Adrenal gland (tissue), 19 donors: ENCODE measurements around the gene FOXRED2. TPM values are rescaled to one million over a fixed set of nuclear protein-coding genes. Genes with fewer than 3 reads are reported as not detected.
A peak's percentile ranks its signal among the peaks of the same experiment; 100 is the strongest.

ENCODE experiments used
- DNase-seq, 7 donors: peaks; one replicate each; pipeline ENCODE4 v3.0.0-alpha.2; 2019 to 2020
- H3K27ac ChIP-seq, 5 donors: fragments of 200-600 bp; sonication (generic) in 4 of 5; 1 replicate in 3 of 5; 2 replicates in 2 of 5; pipeline versions ENCODE4 v1.5.1 to v1.8.0; 2016 to 2020; ENCODE audit warnings: mild to moderate bottlenecking in 1 of 5
- H3K27me3 ChIP-seq: fragments of 200-600 bp; 2 replicates; pipeline ENCODE4 v1.8.0; 2021
- H3K36me3 ChIP-seq, 2 donors: fragments of 200-600 bp; replicated peaks in 1 of 2; 1 replicate in 1 of 2; 2 replicates in 1 of 2; pipeline versions ENCODE4 v1.5.1 to v1.8.0; 2018 to 2022
- H3K4me1 ChIP-seq, 2 donors: fragments of 200-600 bp; replicated peaks in 1 of 2; 1 replicate in 1 of 2; 2 replicates in 1 of 2; pipeline versions ENCODE4 v1.5.1 to v1.8.0; 2018 to 2021
- H3K4me3 ChIP-seq, 4 donors: fragments of 200-600 bp; sonication (generic) in 3 of 4; one replicate each; pipeline ENCODE4 v1.5.1; 2016 to 2018
- H3K9me3 ChIP-seq, 3 donors: fragments of 200-600 bp; sonication (generic) in 1 of 3; replicated peaks in 1 of 3; 1 replicate in 2 of 3; 2 replicates in 1 of 3; pipeline versions ENCODE4 v1.5.1 to v1.8.0; 2016 to 2021
- POLR2A ChIP-seq, 2 donors: fragments of 450-650 bp; IDR thresholded peaks; one replicate each; pipeline ENCODE4 v1.6.1; 2017; ENCODE audit warnings: antibody characterized with exemption in 2 of 2, mild to moderate bottlenecking in 2 of 2, moderate library complexity in 1 of 2
- WGBS, 4 donors: extraction: QIAGEN DNeasy Blood & Tissue Kit in 2 of 4; methylation state at CpG; one replicate each; pipeline versions ENCODE4 v1.1.5 to v1.1.7; 2013 to 2017; 5-methylcytosine and 5-hydroxymethylcytosine counted together
- intact Hi-C, 2 donors: fragments of 100-400 bp; cut with DNase I; formaldehyde crosslinking; loops; one replicate each; pipeline versions ENCODE4 v1.14.1 to v1.15.0; 2022 to 2023
- long read RNA-seq, 10 donors: library from polyadenylated mRNA in 3 of 10; unstranded in 2 of 10; stranded (forward) in 1 of 10; transcript quantifications; one replicate each; pipeline ENCODE4 v2.0.0 and lab custom pipeline, GENCODE V29; 2021 to 2026
- polyA plus RNA-seq, 3 donors: library from polyadenylated mRNA; stranded (reverse); fragments of 200-250 nt in 2 of 3; fragments of 350-450 nt in 1 of 3; fragmentation: Illumina TruSeq in 1 of 3; extraction: RNeasy Lipid Tissue Mini Kit (QIAGEN cat#74804) in 1 of 3; gene quantifications; one replicate each; pipeline ENCODE4 v1.2.3, GENCODE V29; 2013 to 2014
- total RNA-seq, 9 donors: library from RNA; depleted of rRNA in 4 of 9; stranded (reverse); fragments of >200 nt in 4 of 9; fragments of 120-200 nt in 1 of 9; fragmentation: NEBNext Ultra II Directional in 1 of 9; extraction: Animal tissue kit (Norgen Biotek cat#: 25700) in 1 of 9; gene quantifications; one replicate each; pipeline versions ENCODE4 v1.1.0 to v1.2.4, GENCODE V29; 2013 to 2023
- TF ChIP-seq, protein P1 (sequence below), 6 experiments: fragments of 450-650 bp in 4 of 6; fragments of 200-600 bp in 2 of 6; sonication (generic) in 1 of 6; IDR thresholded peaks; 1 replicate in 5 of 6; 2 replicates in 1 of 6; pipeline versions ENCODE4 v1.5.1 to v1.8.0; 2016 to 2021; ENCODE audit warnings: antibody characterized with exemption in 6 of 6, mild to moderate bottlenecking in 2 of 6, moderate library complexity in 1 of 6
- donor health status: healthy with polysubstance abuse.
- donor health status: Bipolar disorder and iron deficiency.
- donor health status: DM: yes; HTN: yes; CAD: no.
- donor health status: DM: no; HTN: no; CAD: no.
- donor health status: DM: no; HTN: no; CAD: no.
- donor health status: DM: yes; HTN: yes; CAD: no.

FOXRED2 gene
- total RNA-seq (10 to 100 TPM in 8 of 9 donors, 1 to 10 TPM in 1; 6.4 to 37.6 (median 26.9) TPM), polyA plus RNA-seq (10 to 100 TPM in 1 of 3 donors, 1 to 10 TPM in 2; 5.5 to 13.3 (median 6.4) TPM)
- long read RNA-seq, donor 1, full-length matches to known transcripts, result 2 of 2 reads
- long read RNA-seq, donor 1, partial matches to known transcripts, result 0 of 2 reads
- long read RNA-seq, donor 1, other reads (novel, unspliced or antisense), result 0 of 2 reads
- long read RNA-seq, donor 2, partial matches to known transcripts, result 0 of 1 reads
- long read RNA-seq, donor 2, other reads (novel, unspliced or antisense), result 0 of 1 reads
- long read RNA-seq, donor 3, partial matches to known transcripts, result 0 of 1 reads
- long read RNA-seq, donor 3, other reads (novel, unspliced or antisense), result 0 of 1 reads
- long read RNA-seq, donor 4, partial matches to known transcripts, result 0 of 4 reads
- long read RNA-seq, donor 4, other reads (novel, unspliced or antisense), result 4 of 4 reads
- long read RNA-seq, donor 5, full-length matches to known transcripts, result 4 of 8 reads
- long read RNA-seq, donor 5, partial matches to known transcripts, result 1 of 8 reads
- long read RNA-seq, donor 5, other reads (novel, unspliced or antisense), result 3 of 8 reads
- long read RNA-seq, donor 6, partial matches to known transcripts, result 0 of 3 reads
- long read RNA-seq, donor 6, other reads (novel, unspliced or antisense), result 3 of 3 reads
- long read RNA-seq, donor 7, result 0 reads
- long read RNA-seq, donor 8, partial matches to known transcripts, result 0 of 1 reads
- long read RNA-seq, donor 8, other reads (novel, unspliced or antisense), result 0 of 1 reads
- long read RNA-seq, donor 9, full-length matches to known transcripts, result 3 of 3 reads
- long read RNA-seq, donor 9, partial matches to known transcripts, result 0 of 3 reads
- long read RNA-seq, donor 9, other reads (novel, unspliced or antisense), result 0 of 3 reads
- long read RNA-seq, donor 10, partial matches to known transcripts, result 0 of 2 reads
- long read RNA-seq, donor 10, other reads (novel, unspliced or antisense), result 0 of 2 reads

DNA sequence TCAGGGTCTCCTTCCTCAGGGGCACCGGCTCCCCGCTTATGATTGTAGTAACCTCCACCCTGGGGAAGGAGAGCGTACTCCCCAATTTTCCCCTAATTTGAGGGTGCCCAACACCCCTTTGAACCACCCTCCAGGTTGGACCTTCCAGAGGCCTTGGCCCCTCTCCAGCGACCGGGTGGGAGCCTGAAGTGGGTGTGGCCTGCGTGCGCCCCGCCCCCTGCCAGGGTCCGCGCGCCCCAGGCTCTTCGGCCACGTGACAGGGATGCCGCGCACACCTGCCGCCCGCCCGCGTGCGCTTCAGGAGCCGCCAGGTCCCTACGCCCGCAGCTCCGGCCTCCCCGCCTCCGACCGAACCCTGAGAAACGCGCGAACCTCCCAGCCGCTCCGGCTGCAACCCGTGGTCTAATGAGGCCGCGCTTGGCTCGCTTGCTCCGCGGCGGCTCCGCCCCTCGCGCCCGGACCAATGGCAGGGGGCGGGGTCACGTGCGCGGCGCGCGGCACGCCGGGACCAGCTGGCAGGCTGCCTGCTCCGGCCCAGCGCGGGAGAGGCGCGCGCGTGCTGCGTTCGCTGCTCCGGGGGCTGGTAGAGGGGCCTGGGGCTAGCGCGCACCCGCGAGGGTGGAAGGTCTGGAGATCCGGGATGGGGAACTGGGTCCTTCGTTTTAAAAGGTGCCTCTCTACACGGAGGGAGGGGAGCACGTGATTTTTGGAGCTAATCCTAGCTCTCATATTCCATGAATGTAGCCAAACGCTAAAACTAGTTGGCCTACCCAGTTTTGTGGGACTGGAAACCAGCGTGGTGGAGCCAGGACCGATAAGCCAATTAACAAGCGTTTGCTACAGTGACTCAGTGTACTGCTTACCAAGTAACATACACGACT lies at the start of gene FOXRED2:
Gene FOXRED2, minus strand, starts transcription at position 404 of the 881 bp plus-strand sequence. CDS start 618 bp downstream, outside the sequence.
- peak; percentile 69 to 84 for TF ChIP-seq POLR2A (IDR thresholded peaks at IDR 0.05)
- TF ChIP-seq, protein P1, sequence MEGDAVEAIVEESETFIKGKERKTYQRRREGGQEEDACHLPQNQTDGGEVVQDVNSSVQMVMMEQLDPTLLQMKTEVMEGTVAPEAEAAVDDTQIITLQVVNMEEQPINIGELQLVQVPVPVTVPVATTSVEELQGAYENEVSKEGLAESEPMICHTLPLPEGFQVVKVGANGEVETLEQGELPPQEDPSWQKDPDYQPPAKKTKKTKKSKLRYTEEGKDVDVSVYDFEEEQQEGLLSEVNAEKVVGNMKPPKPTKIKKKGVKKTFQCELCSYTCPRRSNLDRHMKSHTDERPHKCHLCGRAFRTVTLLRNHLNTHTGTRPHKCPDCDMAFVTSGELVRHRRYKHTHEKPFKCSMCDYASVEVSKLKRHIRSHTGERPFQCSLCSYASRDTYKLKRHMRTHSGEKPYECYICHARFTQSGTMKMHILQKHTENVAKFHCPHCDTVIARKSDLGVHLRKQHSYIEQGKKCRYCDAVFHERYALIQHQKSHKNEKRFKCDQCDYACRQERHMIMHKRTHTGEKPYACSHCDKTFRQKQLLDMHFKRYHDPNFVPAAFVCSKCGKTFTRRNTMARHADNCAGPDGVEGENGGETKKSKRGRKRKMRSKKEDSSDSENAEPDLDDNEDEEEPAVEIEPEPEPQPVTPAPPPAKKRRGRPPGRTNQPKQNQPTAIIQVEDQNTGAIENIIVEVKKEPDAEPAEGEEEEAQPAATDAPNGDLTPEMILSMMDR (IDR thresholded peaks at IDR 0.05), result no peak
- peak within 1 kb of the TSS in 3 of 4 donors; percentile 7 to 79 (median 39) for H3K4me3 ChIP-seq
- no peaks in the 10 kb centered on the region for H3K9me3 ChIP-seq
- peak; percentile 85 to 93 (median 91) for DNase-seq
- intact Hi-C loops, result no loop called here
- H3K36me3 ChIP-seq, result peaks cover 0 to 16% of the 10 kb centered on the region in 2 donors
- peaks cover 5 to 16% of the 10 kb centered on the region in 2 donors for H3K4me1 ChIP-seq
- H3K27ac ChIP-seq, result peak within 1 kb of the TSS in 4 of 5 donors; percentile 27 to 86 (median 62)
- H3K27me3 ChIP-seq, result no peaks in the 10 kb centered on the region
- WGBS, 4 donors, result 5 to 47% (median 17%) methylated on average over 8 to 75 of the region's 75 CpGs

DNA sequence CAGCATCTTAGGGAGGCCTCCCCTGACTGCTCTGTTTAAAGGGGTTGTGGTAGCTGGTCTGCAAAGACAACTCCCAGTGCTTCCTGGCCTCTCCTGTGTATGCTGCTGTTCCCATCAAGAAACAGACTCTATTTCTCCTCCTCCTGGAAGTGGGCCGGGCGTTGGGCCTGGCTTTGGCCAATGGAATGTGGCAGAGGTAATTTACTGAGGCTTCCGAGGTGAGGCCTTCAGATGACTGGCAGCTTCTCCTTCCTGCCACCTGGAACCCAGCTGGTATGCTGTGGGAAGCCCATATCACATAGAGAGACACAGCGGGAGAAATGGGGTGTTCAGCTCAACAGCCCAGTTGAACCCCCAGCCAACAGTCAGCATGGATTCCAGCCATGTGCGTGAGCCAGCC lies 47.3 kb upstream of the FOXRED2 start:
- Histone ChIP-seq H3K36me3 (no peaks in the 10 kb centered on the region), H3K27me3 (peaks cover 12% of the 10 kb centered on the region), H3K4me1 (no peaks in the 10 kb centered on the region), H3K4me3 (no peak overlapping the region), H3K9me3 (no peaks in the 10 kb centered on the region), H3K27ac (no peak overlapping the region)
- no peak for DNase-seq
- TF ChIP-seq, protein P1 (IDR thresholded peaks at IDR 0.05), result no peak
- TF ChIP-seq POLR2A (IDR thresholded peaks at IDR 0.05), result no peak
- WGBS, 4 donors, result 46 to 100% (median 57%) methylated on average over 1 to 5 of the region's 5 CpGs
- intact Hi-C loops, result loop anchor here (10.0 kb wide), 2 partner anchors 161 to 311 kb away; partner anchors contain the start of gene NCF4 (in 1 of the 2)

DNA sequence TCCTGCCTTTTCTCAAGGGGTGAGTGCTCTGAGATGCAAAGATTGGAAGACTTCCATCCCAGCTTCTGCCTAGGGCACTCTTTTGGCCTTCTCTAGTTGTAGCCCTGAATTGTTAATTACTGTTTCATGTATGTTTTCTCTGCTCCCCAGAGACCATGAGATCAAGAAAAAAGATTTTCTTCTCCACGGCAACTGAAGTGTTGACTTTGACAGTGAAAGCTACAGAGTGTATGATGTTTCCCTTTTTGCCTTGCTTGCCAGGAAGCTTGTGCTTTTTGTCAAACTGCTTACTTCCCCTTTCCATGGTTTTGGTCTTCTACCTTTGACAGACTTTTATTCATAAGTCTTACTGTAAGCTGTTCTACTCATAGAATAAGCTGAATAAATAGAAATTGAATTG lies 45.4 kb upstream of the FOXRED2 start:
- no peaks in the 10 kb centered on the region for H3K4me1 ChIP-seq
- peaks cover 12% of the 10 kb centered on the region for H3K27me3 ChIP-seq
- 23 to 54% (median 41%) methylated on average over 1 of the region's 1 CpG for WGBS, 4 donors
- H3K9me3 ChIP-seq, result no peaks in the 10 kb centered on the region
- TF ChIP-seq, protein P1 (IDR thresholded peaks at IDR 0.05), result no peak
- no peak for TF ChIP-seq POLR2A (IDR thresholded peaks at IDR 0.05)
- no peaks in the 10 kb centered on the region for H3K36me3 ChIP-seq
- H3K4me3 ChIP-seq, result no peak overlapping the region
- no peak for DNase-seq
- intact Hi-C loops, result loop anchor here (10.0 kb wide), 2 partner anchors 163 to 313 kb away; partner anchors contain the start of gene NCF4 (in 1 of the 2)
- no peak overlapping the region for H3K27ac ChIP-seq
